Upper lobe of right lung (tissue), 1 donor: Measurements from ENCODE around the gene B3GLCT. TPM values are rescaled to one million over a fixed set of nuclear protein-coding genes. Genes with fewer than 3 reads are reported as not detected.

Source experiments
- ATAC-seq: fragments of 200-7000 bp; cut with Tn5 transposase; one replicate; pipeline ENCODE4 v1.9.1; 2020; ENCODE audit warnings: mild to moderate bottlenecking, moderate library complexity
- DNase-seq: peaks from one replicate; pipeline ENCODE4 v3.0.0-alpha.2; 2020
- H3K27ac ChIP-seq: fragments of 200-600 bp; one replicate; pipeline ENCODE4 v1.8.0; 2022
- H3K27me3 ChIP-seq: fragments of 200-600 bp; one replicate; pipeline ENCODE4 v1.8.0; 2022; ENCODE audit warnings: mild to moderate bottlenecking
- H3K36me3 ChIP-seq: fragments of 200-600 bp; one replicate; pipeline ENCODE4 v1.8.0; 2022
- H3K4me1 ChIP-seq: fragments of 200-600 bp; one replicate; pipeline ENCODE4 v1.8.0; 2022
- H3K4me3 ChIP-seq: fragments of 200-600 bp; one replicate; pipeline ENCODE4 v1.8.0; 2022; ENCODE audit warnings: mild to moderate bottlenecking
- H3K9me3 ChIP-seq: fragments of 200-600 bp; one replicate; pipeline ENCODE4 v1.8.0; 2022
- CTCF ChIP-seq: fragments of 200-600 bp; IDR thresholded peaks from one replicate; pipeline ENCODE4 v1.8.0; 2022; ENCODE audit warnings: antibody characterized with exemption
- intact Hi-C: fragments of 100-400 bp; cut with DNase I; formaldehyde crosslinking; loops from one replicate; pipeline ENCODE4 v1.11.0; 2022
- long read RNA-seq: library from polyadenylated mRNA; unstranded; transcript quantifications from one replicate; pipeline ENCODE4 v2.0.0, GENCODE V29; 2021
- total RNA-seq: library from RNA; stranded (reverse); fragmentation: NEBNext Ultra II Directional; extraction: Animal tissue kit (Norgen Biotek cat#: 25700); gene quantifications from one replicate; pipeline ENCODE4 v1.2.1, GENCODE V29; 2021
- donor health status: DM: no; HTN: yes; CAD: no; lungs with severe emphysema.

B3GLCT gene
- 6.7 TPM for total RNA-seq
- long read RNA-seq, full-length matches to known transcripts = 18 of 25 reads
- long read RNA-seq, partial matches to known transcripts = 1 of 25 reads
- long read RNA-seq, other reads (novel, unspliced or antisense) = 6 of 25 reads

GRCh38 chr13:31199849-31200636, at the start of gene B3GLCT:
TSS of gene B3GLCT (plus strand) at chr13:31199975. CDS start at chr13:31200085, 110 bp downstream.
- Histone ChIP-seq H3K9me3 (no peaks in the 10 kb centered on the region), H3K4me3 (peak within 1 kb of the TSS; percentile 73), H3K4me1 (peaks cover 11% of the 10 kb centered on the region), H3K36me3 (no peaks in the 10 kb centered on the region), H3K27ac (peak within 1 kb of the TSS; percentile 92), H3K27me3 (no peaks in the 10 kb centered on the region)
- intact Hi-C loops = no loop called here
- ATAC-seq (peak; percentile 95), DNase-seq (peak; percentile 92)
- TF ChIP-seq CTCF = peak; percentile 83

- Histone ChIP-seq H3K27ac (no peak overlapping the region), H3K36me3 (peaks cover 100% of the 10 kb centered on the region), H3K4me1 (no peaks in the 10 kb centered on the region), H3K27me3 (no peaks in the 10 kb centered on the region), H3K4me3 (no peak overlapping the region), H3K9me3 (no peaks in the 10 kb centered on the region)
- peak; percentile 84 for ATAC-seq
- no peak for DNase-seq
- intact Hi-C loops = no loop called here
- TF ChIP-seq CTCF = no peak
Measured at GRCh38 chr13:31150315-31150985, 49.3 kb upstream of the B3GLCT start.

DNA sequence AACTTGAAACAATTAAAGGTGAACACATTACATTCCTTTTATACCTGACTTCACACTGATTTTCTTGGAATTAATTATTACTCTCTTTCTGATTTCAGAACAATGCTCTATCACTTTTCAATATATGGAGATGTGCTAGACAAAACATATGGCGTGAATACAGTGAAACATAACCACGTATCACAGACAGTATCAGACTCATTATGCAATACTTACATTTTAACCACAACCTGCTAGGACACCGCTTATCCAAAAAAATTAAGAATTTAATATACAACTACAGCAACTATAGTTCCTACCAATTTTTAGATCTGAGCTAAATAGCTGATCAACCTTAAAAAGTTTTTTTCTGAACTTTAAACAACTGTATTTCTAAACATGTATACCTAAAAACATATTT, 47.9 kb upstream of the B3GLCT start:
- TF ChIP-seq CTCF = no peak
- intact Hi-C loops = no loop called here

GRCh38 chr13:31154939-31155338, 44.8 kb upstream of the B3GLCT start:
- H3K36me3 ChIP-seq = peaks cover 83% of the 10 kb centered on the region
- no peak for ATAC-seq
- DNase-seq = no peak

More for the DNA sequence above, 47.9 kb upstream of the B3GLCT start:
- Histone ChIP-seq H3K9me3 (no peaks in the 10 kb centered on the region), H3K27ac (no peak overlapping the region), H3K4me3 (no peak overlapping the region), H3K4me1 (no peaks in the 10 kb centered on the region), H3K36me3 (peaks cover 96% of the 10 kb centered on the region), H3K27me3 (no peaks in the 10 kb centered on the region)
- no peak for ATAC-seq
- no peak for DNase-seq

GRCh38 chr13:31159306-31159705, 40.5 kb upstream of the B3GLCT start:
- Histone ChIP-seq H3K27me3 (no peaks in the 10 kb centered on the region), H3K4me3 (no peak overlapping the region), H3K9me3 (no peaks in the 10 kb centered on the region), H3K4me1 (peaks cover 18% of the 10 kb centered on the region), H3K36me3 (peaks cover 39% of the 10 kb centered on the region), H3K27ac (no peak overlapping the region)
- no peak for ATAC-seq
- no peak for TF ChIP-seq CTCF
- DNase-seq = no peak
- intact Hi-C loops = no loop called here

More at GRCh38 chr13:31154939-31155338, 44.8 kb upstream of the B3GLCT start:
- Histone ChIP-seq H3K4me1 (peaks cover 12% of the 10 kb centered on the region), H3K27me3 (no peaks in the 10 kb centered on the region), H3K9me3 (no peaks in the 10 kb centered on the region), H3K27ac (no peak overlapping the region), H3K4me3 (no peak overlapping the region)
- intact Hi-C loops = no loop called here
- no peak for TF ChIP-seq CTCF
